GM23248 (cell line): Measurements from ENCODE around the gene INPP4A.

ENCODE experiments used
- EZH2 ChIP-seq: fragments of 200-600 bp; sonication (generic); IDR thresholded peaks from 2 replicates; pipeline ENCODE4 v1.6.1; 2018; ENCODE audit warnings: antibody characterized with exemption, mild to moderate bottlenecking; ENCODE audit not compliant: insufficient read depth, poor library complexity, severe bottlenecking
- EZH2phosphoT487 ChIP-seq: fragments of 200-600 bp; sonication (generic); IDR thresholded peaks from 2 replicates; pipeline ENCODE4 v1.6.1; 2018; ENCODE audit warnings: antibody characterized with exemption, moderate library complexity, mild to moderate bottlenecking, low read depth; ENCODE audit not compliant: insufficient read depth

DNA sequence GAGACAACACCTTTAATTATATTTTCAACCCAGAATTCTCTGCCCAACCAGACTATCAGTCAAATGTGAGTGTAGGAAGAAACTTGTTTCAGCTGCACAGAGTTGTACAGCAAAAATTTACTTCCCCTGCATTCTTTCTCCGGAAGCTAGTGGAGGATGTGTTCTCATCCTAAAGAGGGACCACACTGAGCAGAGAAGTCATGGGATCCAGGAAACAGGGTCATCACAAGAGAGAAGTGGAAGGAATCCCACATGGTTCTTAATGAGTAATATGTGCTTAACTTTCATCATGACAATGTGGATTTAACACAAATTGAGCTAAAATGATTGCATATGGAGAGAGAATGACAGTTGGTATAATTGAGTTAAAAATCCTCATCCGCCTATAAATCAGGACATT lies 78.2 kb downstream of the INPP4A start:
- TF ChIP-seq EZH2phosphoT487 (no peak), EZH2 (no peak)
